ENCODE measurements around the gene TSPAN5. TPM values are rescaled to one million over a fixed set of nuclear protein-coding genes. Genes with fewer than 3 reads are reported as not detected.
A peak's percentile ranks its signal among the peaks of the same experiment; 100 is the strongest.

TSPAN5 gene
- total RNA-seq, 2 donors from 2014 or later, result 7.4 to 11.8 TPM

DNA sequence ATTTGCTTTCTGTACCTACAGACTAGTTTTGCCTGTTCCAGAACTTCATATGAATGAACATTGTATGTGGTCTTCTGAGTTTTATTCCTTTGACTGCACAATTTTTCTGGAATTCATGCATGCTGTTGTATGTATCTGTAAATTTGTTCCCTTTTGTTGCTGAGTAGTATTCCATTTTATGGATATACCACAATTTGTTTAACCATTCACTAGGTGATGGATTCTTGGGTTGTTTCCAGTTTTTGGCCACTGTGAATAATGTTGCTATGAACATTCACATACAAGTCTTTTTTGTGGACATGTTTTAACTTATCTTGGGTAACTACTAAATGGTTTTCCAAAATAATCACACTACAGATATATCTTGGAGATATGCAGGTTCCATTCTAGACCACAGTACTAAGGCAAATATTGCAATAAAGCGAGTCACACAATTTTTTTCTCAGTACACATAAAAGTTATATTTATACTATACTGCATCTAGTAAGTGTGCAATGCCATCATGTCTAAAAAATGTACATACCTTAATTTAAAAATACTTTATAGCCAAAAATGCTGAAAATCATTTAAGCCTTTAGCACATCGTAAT is 58.7 kb downstream of the TSPAN5 start:
- Mint-ChIP-seq H3K27ac (no peak overlapping the region), H3K27me3 (ENCODE audit: insufficient read depth) (no peaks in the 10 kb centered on the region), H3K9me3 (peaks cover 27% of the 10 kb centered on the region), H3K4me1 (peaks cover 7% of the 10 kb centered on the region), H3K36me3 (ENCODE audit: low read depth) (peaks cover 7% of the 10 kb centered on the region), H3K4me3 (no peak overlapping the region)
- no peak for DNase-seq
- H3K4me3 ChIP-seq (ENCODE audit: low read length), result peak overlapping the region; percentile 64
- 63 to 86% methylated on average over 1 to 2 of the region's 2 CpGs for WGBS, 2 experiments (ENCODE audit: insufficient coverage in 1 of 2, insufficient read length in 1 of 2)
- H3K4me1 ChIP-seq (ENCODE audit: control insufficient read depth, insufficient read depth, low read length), result no peaks in the 10 kb centered on the region
- no peak overlapping the region for H3K9ac ChIP-seq (ENCODE audit: extremely low read depth, low read length, poor library complexity, severe bottlenecking)
- H3K9me3 ChIP-seq (ENCODE audit: control insufficient read depth, low read length), result peaks cover 29% of the 10 kb centered on the region
- no peak overlapping the region for H3K27ac ChIP-seq (ENCODE audit: low read depth, low read length)
- no peaks in the 10 kb centered on the region for H3K36me3 ChIP-seq (ENCODE audit: control insufficient read depth, insufficient read depth, low read length)
- no peaks in the 10 kb centered on the region for H3K27me3 ChIP-seq (ENCODE audit: control insufficient read depth, insufficient read depth, low read length, poor library complexity, severe bottlenecking)
- TF ChIP-seq, protein P1, sequence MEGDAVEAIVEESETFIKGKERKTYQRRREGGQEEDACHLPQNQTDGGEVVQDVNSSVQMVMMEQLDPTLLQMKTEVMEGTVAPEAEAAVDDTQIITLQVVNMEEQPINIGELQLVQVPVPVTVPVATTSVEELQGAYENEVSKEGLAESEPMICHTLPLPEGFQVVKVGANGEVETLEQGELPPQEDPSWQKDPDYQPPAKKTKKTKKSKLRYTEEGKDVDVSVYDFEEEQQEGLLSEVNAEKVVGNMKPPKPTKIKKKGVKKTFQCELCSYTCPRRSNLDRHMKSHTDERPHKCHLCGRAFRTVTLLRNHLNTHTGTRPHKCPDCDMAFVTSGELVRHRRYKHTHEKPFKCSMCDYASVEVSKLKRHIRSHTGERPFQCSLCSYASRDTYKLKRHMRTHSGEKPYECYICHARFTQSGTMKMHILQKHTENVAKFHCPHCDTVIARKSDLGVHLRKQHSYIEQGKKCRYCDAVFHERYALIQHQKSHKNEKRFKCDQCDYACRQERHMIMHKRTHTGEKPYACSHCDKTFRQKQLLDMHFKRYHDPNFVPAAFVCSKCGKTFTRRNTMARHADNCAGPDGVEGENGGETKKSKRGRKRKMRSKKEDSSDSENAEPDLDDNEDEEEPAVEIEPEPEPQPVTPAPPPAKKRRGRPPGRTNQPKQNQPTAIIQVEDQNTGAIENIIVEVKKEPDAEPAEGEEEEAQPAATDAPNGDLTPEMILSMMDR (conservative IDR thresholded peaks at IDR 0.05), result no peak

DNA sequence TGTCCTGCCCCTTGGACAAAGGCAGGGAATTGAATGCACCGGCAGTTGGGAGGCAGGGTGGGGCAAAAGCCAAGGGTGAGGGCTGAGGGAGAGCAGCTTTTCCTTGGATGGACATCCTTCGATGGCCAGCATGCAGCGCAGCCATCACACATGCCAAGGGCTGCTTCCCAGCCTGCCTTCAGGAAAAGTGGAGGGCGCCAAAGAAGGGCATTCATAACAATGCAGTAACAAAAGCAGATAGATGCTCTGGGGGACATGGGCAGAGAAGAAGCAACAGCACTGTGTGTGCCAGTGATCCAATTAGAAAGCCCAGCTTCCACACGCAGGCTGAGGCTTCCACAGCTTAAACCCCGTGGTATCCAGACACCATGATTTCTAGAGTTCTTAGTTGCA is 71.5 kb downstream of the TSPAN5 start:
- no peaks in the 10 kb centered on the region for H3K36me3 ChIP-seq (ENCODE audit: control insufficient read depth, insufficient read depth, low read length)
- 89 to 91% methylated on average over 5 to 6 of the region's 6 CpGs for WGBS, 2 experiments (ENCODE audit: insufficient coverage in 1 of 2, insufficient read length in 1 of 2)
- H3K4me3 Mint-ChIP-seq, result no peak overlapping the region

DNA sequence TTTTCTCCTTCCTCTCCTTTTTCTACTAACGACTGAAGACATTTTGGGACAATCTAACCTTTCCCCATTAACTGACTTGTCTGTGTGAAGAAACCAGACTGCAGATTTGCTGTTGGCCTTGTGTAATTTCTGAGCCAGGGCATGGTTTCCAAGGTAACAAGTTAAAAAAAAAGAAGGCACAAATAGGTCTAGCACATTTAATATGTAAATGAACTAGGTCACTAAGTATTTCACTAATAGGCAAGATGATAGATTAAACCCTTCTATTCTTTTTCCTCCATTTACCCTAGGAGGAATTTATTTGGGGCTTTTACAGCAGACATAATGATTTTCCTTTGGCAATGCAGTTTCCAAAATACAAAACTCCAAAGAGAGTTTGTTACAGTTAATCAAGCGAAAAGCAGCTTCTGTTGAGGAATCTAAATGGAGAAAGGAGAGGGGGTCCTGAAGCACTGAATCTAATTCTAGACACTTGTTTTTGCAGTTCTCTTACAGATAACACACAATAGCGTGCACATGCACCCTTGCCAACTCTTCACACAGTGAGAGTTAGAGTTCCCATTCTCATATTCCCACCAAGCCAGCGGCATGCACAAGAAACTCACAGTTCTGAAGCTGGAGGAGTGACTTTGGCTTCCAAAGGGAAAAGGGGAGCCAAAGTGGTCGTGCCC is 72.0 kb downstream of the TSPAN5 start:
- no peak overlapping the region for H3K27ac Mint-ChIP-seq

More for the DNA sequence above, 71.5 kb downstream of the TSPAN5 start:
- H3K4me1 Mint-ChIP-seq, result peaks cover 42% of the 10 kb centered on the region
- TF ChIP-seq, protein P1 (conservative IDR thresholded peaks at IDR 0.05), result no peak
- peaks cover 19% of the 10 kb centered on the region for H3K27me3 Mint-ChIP-seq (ENCODE audit: insufficient read depth)
- peak overlapping the region; percentile 69 for H3K27ac ChIP-seq (ENCODE audit: low read depth, low read length)
- peaks cover 26% of the 10 kb centered on the region for H3K27me3 ChIP-seq (ENCODE audit: control insufficient read depth, insufficient read depth, low read length, poor library complexity, severe bottlenecking)
- no peak overlapping the region for H3K27ac Mint-ChIP-seq
- no peaks in the 10 kb centered on the region for H3K36me3 Mint-ChIP-seq (ENCODE audit: low read depth)
- no peak overlapping the region for H3K9ac ChIP-seq (ENCODE audit: extremely low read depth, low read length, poor library complexity, severe bottlenecking)
- no peak overlapping the region for H3K4me3 ChIP-seq (ENCODE audit: low read length)
- DNase-seq, result no peak
- H3K9me3 Mint-ChIP-seq, result no peaks in the 10 kb centered on the region
- no peaks in the 10 kb centered on the region for H3K9me3 ChIP-seq (ENCODE audit: control insufficient read depth, low read length)
- peaks cover 5% of the 10 kb centered on the region for H3K4me1 ChIP-seq (ENCODE audit: control insufficient read depth, insufficient read depth, low read length)

More for the DNA sequence above, 72.0 kb downstream of the TSPAN5 start:
- H3K4me1 Mint-ChIP-seq, result peaks cover 47% of the 10 kb centered on the region
- Histone ChIP-seq H3K4me3 (ENCODE audit: low read length) (no peak overlapping the region), H3K36me3 (ENCODE audit: control insufficient read depth, insufficient read depth, low read length) (no peaks in the 10 kb centered on the region), H3K4me1 (ENCODE audit: control insufficient read depth, insufficient read depth, low read length) (peaks cover 10% of the 10 kb centered on the region), H3K9me3 (ENCODE audit: control insufficient read depth, low read length) (no peaks in the 10 kb centered on the region), H3K9ac (ENCODE audit: extremely low read depth, low read length, poor library complexity, severe bottlenecking) (no peak overlapping the region), H3K27me3 (ENCODE audit: control insufficient read depth, insufficient read depth, low read length, poor library complexity, severe bottlenecking) (peaks cover 28% of the 10 kb centered on the region), H3K27ac (ENCODE audit: low read depth, low read length) (peak overlapping the region; percentile 69)
- no peak overlapping the region for H3K4me3 Mint-ChIP-seq
- WGBS, 2 experiments (ENCODE audit: insufficient coverage in 1 of 2, insufficient read length in 1 of 2), result 91% methylated on average over 4 to 5 of the region's 5 CpGs
- TF ChIP-seq, protein P1 (conservative IDR thresholded peaks at IDR 0.05), result no peak
- no peaks in the 10 kb centered on the region for H3K9me3 Mint-ChIP-seq
- no peaks in the 10 kb centered on the region for H3K36me3 Mint-ChIP-seq (ENCODE audit: low read depth)
- no peak for DNase-seq
- peaks cover 21% of the 10 kb centered on the region for H3K27me3 Mint-ChIP-seq (ENCODE audit: insufficient read depth)

All from endodermal cell (in vitro differentiated cells).